Measurements from ENCODE around the gene OAT. TPM values are rescaled to one million over a fixed set of nuclear protein-coding genes. Genes with fewer than 3 reads are reported as not detected.

The OAT gene
- total and polyA plus RNA-seq, 10 of the 15 experiments (the other 5 are each of a cell fraction or from before 2014, with no cell fraction given): 1.2 to 9.8 (median 1.6) TPM

DNA sequence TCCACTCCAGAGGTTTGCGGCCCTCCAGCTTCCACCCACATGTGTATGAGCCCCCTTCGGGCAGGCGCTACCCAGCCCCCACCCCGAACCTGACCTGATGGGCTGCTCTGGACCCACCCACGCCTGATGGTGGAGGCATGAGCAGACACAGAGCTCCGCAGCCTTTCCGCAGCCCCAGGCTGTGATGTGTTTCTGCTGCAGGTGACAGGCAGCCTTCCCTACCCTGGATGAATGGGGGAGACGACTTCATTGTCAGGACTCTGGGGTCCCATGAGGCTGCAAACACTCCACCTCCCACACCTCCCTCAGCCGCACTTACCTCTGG is 61.2 kb downstream of the OAT start:
- no peak for TF ChIP-seq IKZF2 (IDR thresholded peaks at IDR 0.05)
- TF ChIP-seq RB1 (IDR thresholded peaks at IDR 0.05; ENCODE audit: borderline replicate concordance): no peak
- TF ChIP-seq PAX5 (IDR thresholded peaks at IDR 0.05; ENCODE audit: borderline replicate concordance, low read depth, low read length): no peak
- no peak for TF ChIP-seq RCOR1 (conservative IDR thresholded peaks at IDR 0.05; ENCODE audit: low read depth, low read length)
- TF ChIP-seq, protein P1, sequence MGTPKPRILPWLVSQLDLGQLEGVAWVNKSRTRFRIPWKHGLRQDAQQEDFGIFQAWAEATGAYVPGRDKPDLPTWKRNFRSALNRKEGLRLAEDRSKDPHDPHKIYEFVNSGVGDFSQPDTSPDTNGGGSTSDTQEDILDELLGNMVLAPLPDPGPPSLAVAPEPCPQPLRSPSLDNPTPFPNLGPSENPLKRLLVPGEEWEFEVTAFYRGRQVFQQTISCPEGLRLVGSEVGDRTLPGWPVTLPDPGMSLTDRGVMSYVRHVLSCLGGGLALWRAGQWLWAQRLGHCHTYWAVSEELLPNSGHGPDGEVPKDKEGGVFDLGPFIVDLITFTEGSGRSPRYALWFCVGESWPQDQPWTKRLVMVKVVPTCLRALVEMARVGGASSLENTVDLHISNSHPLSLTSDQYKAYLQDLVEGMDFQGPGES (IDR thresholded peaks at IDR 0.05): no peak
- TF ChIP-seq BMI1 (IDR thresholded peaks at IDR 0.05; ENCODE audit: borderline replicate concordance): no peak
- no peak for TF ChIP-seq ZNF207 (IDR thresholded peaks at IDR 0.05; ENCODE audit: borderline replicate concordance)
- no peak for TF ChIP-seq KLF5 (IDR thresholded peaks at IDR 0.05; ENCODE audit: partially characterized antibody)
- no peak for TF ChIP-seq YBX1 (IDR thresholded peaks at IDR 0.05)
- no peak for TF ChIP-seq CBFB (IDR thresholded peaks at IDR 0.05; ENCODE audit: low read depth)
- TF ChIP-seq TCF3 (IDR thresholded peaks at IDR 0.05; ENCODE audit: borderline replicate concordance, insufficient read depth, low read depth, low read length): no peak
- TF ChIP-seq IRF4 (IDR thresholded peaks at IDR 0.05; ENCODE audit: low read depth, low read length): no peak
- no peak for TF ChIP-seq ZNF217 (IDR thresholded peaks at IDR 0.05)
- TF ChIP-seq, protein P2, sequence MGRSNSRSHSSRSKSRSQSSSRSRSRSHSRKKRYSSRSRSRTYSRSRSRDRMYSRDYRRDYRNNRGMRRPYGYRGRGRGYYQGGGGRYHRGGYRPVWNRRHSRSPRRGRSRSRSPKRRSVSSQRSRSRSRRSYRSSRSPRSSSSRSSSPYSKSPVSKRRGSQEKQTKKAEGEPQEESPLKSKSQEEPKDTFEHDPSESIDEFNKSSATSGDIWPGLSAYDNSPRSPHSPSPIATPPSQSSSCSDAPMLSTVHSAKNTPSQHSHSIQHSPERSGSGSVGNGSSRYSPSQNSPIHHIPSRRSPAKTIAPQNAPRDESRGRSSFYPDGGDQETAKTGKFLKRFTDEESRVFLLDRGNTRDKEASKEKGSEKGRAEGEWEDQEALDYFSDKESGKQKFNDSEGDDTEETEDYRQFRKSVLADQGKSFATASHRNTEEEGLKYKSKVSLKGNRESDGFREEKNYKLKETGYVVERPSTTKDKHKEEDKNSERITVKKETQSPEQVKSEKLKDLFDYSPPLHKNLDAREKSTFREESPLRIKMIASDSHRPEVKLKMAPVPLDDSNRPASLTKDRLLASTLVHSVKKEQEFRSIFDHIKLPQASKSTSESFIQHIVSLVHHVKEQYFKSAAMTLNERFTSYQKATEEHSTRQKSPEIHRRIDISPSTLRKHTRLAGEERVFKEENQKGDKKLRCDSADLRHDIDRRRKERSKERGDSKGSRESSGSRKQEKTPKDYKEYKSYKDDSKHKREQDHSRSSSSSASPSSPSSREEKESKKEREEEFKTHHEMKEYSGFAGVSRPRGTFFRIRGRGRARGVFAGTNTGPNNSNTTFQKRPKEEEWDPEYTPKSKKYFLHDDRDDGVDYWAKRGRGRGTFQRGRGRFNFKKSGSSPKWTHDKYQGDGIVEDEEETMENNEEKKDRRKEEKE (IDR thresholded peaks at IDR 0.05): no peak
- no peak for TF ChIP-seq ATF7 (IDR thresholded peaks at IDR 0.05; ENCODE audit: low read depth)
- no peak for TF ChIP-seq POU2F2 (IDR thresholded peaks at IDR 0.05; ENCODE audit: borderline replicate concordance, low read depth, low read length)
- TF ChIP-seq SREBF2 (IDR thresholded peaks at IDR 0.05; ENCODE audit: low read length): no peak
- Histone ChIP-seq H3K27ac (ENCODE audit: control insufficient read depth, insufficient read depth) (no peak overlapping the region), H3K4me1 (ENCODE audit: control insufficient read depth, insufficient read depth, low read length) (no peaks in the 10 kb centered on the region), H3K27me3 (replicated peaks in 1 of 2; ENCODE audit: control insufficient read depth in 2 of 2, insufficient read depth in 2 of 2, low read length in 1 of 2) (no peaks in the 10 kb centered on the region), H3K9me3 (replicated peaks; ENCODE audit: control insufficient read depth, insufficient read depth, low read length) (no peaks in the 10 kb centered on the region; the same call in 2 of the 3 replicates), H3K9ac (ENCODE audit: control insufficient read depth, insufficient read depth, low read length) (no peak overlapping the region), H3K4me3 (no peak overlapping the region), H4K20me1 (ENCODE audit: control insufficient read depth, insufficient read depth) (no peaks in the 10 kb centered on the region), H2AFZ (ENCODE audit: control insufficient read depth, low read depth, low read length) (no peak overlapping the region), H3K36me3 (ENCODE audit: control insufficient read depth in 2 of 2, insufficient read depth in 2 of 2, low read length in 1 of 2) (no peaks in the 10 kb centered on the region), H3K4me2 (ENCODE audit: control insufficient read depth, insufficient read depth) (no peak overlapping the region), H3K79me2 (ENCODE audit: control insufficient read depth, insufficient read depth, low read length) (no peaks in the 10 kb centered on the region)
- ChIA-PET RAD21 (ENCODE audit: unreplicated experiment) (interaction anchor here (0.7 kb wide), 1 partner anchor 723 kb away, joined by 3 read pairs; no protein-coding TSS in a partner anchor), POLR2A (no interaction called here), CTCF (interaction anchor here (1.2 kb wide), 1 partner anchor 165 kb away, joined by 3 read pairs; no protein-coding TSS in a partner anchor), SMC1A (ENCODE audit: uncharacterized antibody, unreplicated experiment) (no interaction called here)
- no peak for ATAC-seq
- no peak for FAIRE-seq
- intact Hi-C loops (cut with micrococcal nuclease; ENCODE audit: unreplicated experiment) (no loop called here), in situ Hi-C loops (cut with MboI) (no loop called here)
- DNase-seq (ENCODE audit: low read depth, low spot score): no peak
- no TSS peak for BruUV-seq (replicated peaks)
- WGBS (ENCODE audit: insufficient coverage, insufficient replicate concordance, low lambda C conversion rate, missing lambda C conversion rate): 77% methylated on average over 9 of the region's 9 CpGs

Measured in GM12878 (cell line).